8988T (cell line): ENCODE results near the gene HDAC3.

ENCODE experiments used
- DNase-seq: peaks from one replicate; pipeline ENCODE4 v3.0.0; 2011

The HDAC3 gene

DNA sequence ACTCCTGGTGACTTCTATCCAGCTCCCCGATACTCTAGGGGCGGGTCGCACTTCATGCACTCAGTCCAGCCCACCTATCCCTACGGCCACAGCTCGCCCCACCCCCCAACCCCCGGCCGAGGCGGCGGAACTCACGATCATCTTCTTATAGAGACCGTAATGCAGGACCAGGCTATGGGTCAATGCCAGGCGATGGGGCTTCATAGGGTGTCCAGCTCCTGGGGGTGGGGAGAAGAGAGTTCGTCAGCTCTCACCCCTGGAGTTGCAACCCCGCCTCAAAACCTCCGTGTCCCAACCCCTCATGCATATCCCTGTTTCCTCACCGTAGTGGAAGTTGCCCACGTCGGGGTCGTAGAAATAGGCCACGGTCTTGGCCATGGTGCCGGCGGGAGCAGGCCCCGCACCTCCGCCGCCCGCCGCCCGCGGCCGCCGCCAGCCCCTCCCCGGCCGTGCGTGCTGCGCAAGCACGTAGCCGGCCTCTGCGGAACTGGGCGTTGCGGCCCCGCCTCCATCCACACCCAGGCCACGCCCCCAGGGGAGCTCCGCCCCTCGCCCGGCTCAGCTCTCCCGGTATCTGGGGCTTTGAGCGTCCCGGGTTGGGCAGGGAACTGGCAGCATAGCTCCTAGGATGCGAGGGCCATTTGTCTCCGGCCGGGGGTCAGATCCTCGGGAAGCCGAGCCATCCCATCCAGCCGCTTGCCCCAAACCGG is at the start of gene HDAC3, which contains the start of gene RELL2:
TSS of gene HDAC3 (minus strand) at position 437 of the 710 bp plus-strand sequence. CDS start at position 378, 59 bp downstream.
TSS of gene RELL2 (plus strand) at position 585 of the 710 bp plus-strand sequence. CDS start 1,229 bp downstream, outside the sequence.
- DNase-seq = peak; percentile 95

DNA sequence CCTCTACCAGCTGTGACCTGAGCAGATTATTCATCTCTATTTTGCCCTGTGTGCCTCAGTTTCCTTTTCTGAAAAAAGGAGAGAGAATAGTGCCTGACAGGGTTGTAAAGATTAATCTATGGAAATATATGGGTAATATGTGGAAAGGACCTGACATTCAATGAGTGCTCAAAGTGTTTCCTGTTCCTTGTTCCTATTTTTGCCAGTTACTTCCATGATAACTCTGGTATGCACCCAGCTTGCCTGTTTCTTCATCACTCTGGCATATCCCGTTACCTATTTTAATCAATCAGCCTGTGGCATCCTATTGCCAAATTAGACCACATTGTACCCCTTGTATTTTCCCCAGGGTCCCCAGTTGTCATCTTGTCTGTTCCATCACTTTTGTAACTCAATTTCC is 48.9 kb upstream of the HDAC3 start:
- no peak for DNase-seq

DNA sequence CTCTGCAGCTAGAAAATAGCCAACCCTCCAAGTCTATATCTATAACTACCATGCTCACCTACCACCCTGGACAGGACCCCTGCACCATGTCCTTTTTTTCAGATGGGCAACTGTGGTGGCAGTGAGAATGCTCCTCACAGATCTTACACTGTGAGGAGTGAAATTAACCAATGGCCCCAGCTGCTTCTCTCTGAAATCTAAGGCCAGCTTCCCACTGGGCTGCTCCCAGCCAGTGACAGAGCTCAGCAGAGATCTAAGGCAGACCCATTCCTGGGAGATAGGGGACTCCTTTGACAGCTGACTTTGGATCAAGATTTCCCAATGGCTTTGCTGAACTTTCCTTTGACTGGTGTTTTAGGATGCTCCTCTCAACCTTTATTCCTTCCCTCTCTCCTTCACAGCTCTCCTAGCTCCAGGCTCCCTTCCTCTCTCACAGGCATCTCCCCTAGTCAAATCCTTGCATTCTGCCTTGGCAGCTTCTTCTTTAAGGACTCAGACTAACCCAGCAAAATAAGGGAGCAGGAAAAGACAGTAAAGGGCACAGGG is 47.0 kb upstream of the HDAC3 start:
- no peak for DNase-seq

- DNase-seq = peak; percentile 68
Measured at GRCh38 chr5:141681695-141682641, 45.3 kb upstream of the HDAC3 start, which contains the start of gene ARAP3. Gene ARAP3, minus strand, starts transcription at chr5:141682230. Its CDS starts 1,744 bp downstream, at chr5:141680486.

DNA sequence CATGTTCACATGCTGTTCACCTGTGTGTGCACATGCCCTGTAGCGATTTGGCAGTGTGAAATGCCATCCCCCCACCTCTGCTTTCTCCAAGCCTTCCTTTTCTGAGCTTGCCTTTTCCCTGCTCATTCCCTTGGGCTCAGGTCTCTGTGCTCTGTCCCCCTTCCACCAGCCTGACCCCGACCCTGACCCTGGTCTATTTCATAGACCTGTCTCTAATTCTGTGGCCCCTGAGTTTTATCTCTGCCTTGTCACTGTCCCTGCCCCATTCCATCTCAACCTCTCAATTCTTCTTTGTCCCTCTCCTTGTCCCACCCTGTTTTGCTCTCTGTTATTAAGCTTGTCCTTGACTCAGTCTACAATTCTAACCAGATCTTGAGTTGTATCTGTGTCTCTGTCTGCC is 44.6 kb upstream of the HDAC3 start:
- DNase-seq = no peak

GRCh38 chr5:141680751-141681201 is 44.1 kb upstream of the HDAC3 start:
- DNase-seq = no peak

DNA sequence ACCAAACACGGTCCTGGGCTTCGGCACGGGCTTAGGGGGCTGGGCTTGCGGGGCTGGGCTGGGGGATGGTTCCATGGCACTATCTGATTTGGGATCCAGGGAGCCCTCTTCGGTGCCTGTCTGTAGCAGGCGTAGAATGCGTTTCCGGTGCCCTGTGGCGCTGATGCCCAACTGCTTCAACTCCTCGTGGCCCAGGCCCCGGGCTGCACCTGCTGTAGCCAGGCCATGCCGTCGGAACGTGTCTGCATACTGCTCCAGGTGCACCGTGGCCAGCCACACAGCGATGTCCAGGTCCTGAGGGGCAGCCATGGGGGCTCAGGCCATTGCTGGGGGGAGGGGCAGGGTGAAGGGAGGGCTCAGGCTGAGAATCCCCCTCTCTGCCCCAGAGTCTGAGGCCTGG is 43.5 kb upstream of the HDAC3 start:
- no peak for DNase-seq

DNA sequence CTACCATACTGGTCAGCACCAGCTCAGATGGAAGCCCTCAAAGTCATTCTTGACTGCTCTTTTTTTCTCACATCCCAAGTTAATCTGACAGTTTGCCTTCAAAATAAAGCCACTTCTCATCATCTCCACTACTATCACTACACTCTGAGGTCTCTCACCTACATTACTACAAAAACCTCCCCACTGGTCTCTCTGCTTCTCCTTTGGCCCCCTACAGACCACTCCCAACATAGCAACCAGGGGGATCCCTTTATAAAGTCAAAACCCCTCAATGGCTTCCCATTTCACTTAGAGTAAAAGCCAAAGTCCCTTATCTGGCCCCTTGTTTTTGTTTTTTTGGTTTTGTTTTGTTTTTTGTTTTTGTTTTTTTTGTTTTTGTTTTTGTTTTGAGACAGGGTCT is 40.8 kb upstream of the HDAC3 start:
- DNase-seq = peak; percentile 60

DNA sequence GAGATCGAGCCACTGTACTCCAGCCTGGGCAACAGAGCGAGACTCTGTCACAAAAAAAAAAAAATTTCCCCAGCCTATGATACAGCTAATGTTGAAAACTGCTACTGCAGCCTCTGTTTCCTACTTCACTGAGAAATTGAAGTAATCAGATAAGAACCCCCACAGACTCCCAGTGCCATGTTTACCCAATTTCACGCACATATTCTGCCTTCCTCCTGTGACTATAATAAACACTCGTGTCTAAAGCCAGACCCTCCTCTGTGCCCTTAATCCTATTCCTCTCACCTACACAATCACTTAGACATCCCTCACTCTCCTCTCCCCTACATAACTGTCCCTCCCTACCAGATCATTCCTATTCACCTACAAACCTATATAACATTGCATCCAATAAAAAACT is 39.0 kb upstream of the HDAC3 start:
- DNase-seq = no peak

GRCh38 chr5:141674747-141675146 is 38.1 kb upstream of the HDAC3 start:
- no peak for DNase-seq

DNA sequence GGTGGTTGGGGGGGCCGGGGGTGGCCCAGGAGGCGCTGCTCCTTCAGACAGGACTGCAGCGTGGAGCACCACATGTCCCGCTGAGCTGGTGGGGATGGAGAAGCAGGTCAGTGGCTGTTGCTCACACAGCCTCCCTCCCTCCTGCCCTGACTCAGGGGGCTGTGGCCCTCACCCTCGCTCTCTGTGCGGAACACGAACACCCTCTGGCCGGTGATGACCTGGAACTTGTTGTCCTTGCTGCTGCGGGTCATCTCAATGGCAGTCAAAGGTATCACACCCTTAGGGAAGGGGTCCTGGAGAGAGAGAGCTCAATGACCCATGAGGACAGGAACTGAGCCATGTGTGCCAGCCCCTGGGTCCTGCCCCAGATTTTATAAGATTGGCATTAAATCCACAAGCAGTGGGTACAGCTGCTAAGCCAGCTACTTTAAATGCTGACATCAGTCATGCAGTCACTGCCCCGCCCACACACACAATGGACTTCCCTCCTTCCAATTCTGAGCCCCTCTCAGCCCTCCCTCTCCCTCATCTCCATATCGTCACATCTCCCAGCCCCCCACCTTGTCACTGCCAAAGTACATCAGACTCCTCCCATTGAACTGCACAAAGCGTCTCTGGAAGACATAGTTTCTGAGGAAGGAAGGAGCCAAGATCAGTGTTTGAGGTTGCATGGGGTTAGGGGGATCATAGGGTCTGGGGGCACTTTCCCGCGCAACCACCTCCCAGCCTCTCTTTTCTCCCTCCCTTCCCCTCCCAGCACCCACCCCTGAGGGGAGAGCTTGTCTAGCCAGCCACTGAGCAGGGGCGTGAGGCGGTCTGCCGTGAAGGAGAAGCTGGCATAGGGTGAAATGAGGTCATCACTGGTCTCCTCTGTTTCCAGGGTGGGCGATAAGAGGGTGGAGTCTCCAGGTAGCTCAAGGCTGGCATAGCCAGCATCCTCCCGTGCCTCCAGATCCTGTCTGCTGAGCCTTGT is 36.5 kb upstream of the HDAC3 start:
- no peak for DNase-seq

DNA sequence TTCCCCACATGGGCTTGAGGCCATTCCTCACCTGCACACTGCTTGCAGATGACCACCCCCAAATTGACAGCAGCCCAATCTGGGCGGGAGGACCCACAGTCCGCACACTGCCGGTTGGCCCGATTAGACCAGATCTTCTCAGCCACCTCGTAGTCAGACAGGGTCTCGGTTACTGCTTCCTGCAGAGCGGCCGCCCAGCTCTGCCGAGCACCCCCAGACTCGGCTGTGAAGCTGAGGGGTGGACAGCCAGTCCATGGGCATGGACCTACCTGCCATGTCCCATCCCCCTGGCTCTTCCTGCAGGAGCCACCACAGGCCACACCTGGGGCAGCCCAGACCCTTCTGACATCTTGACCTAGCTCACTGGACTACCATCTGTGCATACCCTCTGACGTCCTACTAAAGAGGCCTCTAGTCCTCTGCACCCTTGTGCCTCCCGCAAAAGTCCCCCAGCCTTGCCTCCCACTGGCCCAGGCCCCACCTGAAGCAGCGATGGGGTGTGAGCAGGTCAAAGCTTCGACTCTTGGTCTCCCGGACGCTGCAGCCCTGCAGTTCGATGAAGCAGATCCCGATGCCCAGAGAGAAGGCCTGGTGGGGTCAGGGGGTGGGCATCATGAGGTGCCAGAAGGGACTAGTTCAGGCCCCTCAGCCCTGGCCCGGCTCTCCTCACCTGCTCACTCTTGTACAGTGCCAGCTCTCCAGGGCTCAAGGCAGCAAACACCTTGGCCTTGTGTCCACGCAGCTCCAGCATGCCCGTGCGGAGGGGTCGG is 35.6 kb upstream of the HDAC3 start:
- no peak for DNase-seq

DNA sequence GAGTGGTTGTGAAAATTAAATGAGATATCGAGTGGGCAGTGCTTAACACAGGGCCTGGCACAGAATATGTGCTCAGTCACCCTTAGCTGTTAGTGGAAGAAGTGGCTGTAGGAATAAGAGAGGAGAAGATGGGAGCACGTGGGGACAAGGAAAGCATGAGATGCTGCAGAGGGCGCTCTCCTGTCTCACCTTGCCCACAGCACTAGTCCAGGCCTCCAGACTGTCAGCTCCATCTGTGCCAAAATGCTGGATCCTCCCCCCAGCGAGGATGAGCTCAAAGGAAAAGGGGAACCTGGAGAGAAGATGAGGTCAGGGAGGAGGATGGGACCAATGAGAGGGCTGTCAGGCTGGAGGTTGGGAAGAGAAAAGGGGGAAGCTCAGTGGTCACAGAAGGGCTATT is 32.9 kb upstream of the HDAC3 start:
- DNase-seq = no peak

DNA sequence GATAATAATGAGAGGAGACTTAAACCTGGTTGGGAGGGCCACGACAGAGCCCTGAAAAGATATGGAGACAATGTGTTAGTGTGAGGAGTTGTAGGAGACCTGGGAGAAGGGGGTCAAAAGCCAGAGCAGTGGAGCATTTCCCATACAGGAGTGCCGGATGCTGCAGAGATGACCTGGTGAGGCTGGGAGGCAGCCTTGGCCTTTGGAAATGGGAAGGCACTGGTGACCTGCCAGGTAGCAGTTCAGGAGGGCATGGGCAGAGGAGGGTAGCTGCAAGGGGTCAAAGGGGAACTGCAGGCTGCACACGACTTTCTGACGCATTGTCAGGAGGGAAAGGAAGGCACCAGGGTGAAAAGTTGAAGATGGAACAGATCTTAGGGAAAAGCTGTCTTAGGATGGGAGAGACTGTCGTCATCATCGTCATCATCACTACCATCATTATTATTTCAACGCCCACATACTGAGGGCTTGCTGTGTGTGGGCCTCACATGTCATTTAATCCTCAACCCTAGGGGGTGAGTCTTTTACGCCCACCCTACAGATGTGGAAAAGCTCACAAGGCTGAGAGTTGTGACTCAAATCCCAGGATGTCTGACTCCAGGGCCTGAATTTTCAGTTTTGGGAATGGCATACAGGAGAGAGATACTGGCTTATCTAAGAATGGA is 32.1 kb upstream of the HDAC3 start:
- DNase-seq = no peak

GRCh38 chr5:141665995-141666940 is 29.6 kb upstream of the HDAC3 start:
- no peak for DNase-seq

DNA sequence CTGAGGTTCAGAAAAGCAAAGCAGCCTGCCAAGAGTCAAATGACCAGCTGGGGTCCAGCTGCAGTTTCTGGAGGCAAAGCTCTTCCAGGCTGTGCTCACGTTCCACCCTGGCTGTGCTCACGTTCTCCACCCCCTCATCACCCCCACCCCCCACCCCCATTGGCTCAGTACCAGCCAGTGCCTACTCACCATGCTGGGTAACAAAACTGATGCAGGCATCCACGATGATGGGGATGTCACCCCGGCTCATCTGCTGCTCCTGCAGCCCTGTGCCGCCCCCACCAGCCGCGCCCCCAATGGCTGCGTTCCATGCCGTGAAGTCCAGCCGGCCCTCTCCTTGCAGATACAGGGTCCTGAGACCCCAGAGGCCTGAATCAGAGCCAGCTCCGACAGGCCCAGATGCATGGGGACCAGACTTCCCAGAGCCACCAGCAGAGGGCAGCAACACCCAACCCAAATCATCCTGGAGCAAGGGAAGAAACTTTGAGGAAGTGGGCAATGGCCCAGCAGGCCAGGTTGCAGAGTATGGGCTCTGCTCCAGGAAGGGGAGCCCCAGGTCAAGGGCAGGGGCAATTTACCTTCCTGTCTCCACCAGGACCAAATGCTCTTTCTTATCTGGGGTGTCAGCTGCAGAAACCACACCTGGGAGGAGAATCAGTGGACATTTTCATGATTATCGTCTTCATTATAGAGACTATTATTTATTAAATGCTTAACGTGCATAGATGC is 28.2 kb upstream of the HDAC3 start:
- DNase-seq = peak; percentile 77

- DNase-seq = no peak
Measured at GRCh38 chr5:141663506-141663905, 26.9 kb upstream of the HDAC3 start.

DNA sequence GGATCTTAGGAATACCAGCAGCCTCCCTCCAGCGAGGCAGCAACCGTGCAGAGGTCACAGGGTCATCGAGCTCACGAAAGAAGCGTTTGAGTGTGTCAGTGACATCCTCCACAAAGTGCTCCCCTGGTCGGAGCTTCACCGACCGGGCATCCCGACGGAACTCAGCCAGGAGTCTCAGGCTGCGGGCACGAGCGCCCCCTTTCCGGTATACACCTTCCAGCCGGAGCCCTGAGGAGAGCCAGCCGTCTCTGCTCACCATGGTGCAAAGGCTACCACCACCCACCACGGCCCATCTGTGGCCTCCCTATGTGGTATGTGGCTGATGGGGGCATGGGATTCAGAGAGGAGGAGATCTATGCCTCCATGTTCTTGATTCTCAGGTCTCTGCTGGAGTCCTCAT is 25.4 kb upstream of the HDAC3 start:
- no peak for DNase-seq
